Glomerular visceral epithelial cell (primary cell): ENCODE results near the gene ZNF862.
"Not testable (repeated sequence)": the region's sequence is repeated elsewhere in the genome, so short reads cannot be mapped to it uniquely, and the experiment has no call there.

Experiments used
- DNase-seq: peaks from one replicate; pipeline ENCODE4 v3.0.0-alpha.2; 2016; ENCODE audit errors: extremely low spot score

ZNF862 gene

GRCh38 chr7:149880638-149881311, 42.6 kb downstream of the ZNF862 start:
- DNase-seq: no peak

- no peak for DNase-seq
These were observed 43.4 kb downstream of the ZNF862 start for GRCh38 chr7:149881328-149882247.

DNA sequence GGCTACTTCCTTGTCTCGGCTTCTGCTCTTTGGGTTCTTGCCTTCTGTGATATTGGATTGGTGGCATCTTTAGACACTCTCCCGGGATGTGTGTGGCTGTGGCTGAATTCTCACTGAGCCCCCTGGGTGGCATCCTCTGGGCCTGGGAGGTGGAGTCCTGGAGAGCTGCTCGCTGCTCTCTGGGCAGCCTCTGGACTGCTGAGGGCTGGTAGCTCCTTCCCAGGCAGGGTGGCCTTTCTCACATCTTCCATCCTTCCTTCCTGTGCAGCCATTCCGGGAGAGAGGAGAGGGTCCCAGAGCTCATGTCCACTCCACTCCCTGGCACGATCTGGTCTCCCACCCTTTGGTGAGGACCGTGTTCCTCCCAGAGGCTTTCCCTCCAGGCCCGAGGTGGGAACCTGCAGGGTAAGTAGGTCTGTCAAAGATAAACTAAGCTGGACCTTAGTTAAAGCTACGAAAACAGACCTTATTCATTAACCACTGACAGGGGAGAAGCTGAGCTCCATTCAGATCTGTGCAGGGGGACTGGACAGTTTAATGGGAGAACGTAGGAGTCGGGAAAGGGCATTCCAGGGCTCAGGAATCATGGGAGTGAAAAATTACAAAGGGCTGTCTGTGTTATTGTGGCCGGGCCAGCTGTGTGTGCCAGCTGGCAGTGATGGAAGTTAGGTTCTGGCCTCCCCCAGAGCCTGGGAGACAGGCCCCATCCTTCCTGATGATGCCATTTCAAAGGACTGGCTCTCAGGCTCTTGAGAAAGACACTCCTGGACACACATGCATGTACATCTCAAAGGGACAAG, 44.3 kb downstream of the ZNF862 start:
- DNase-seq: no peak

- DNase-seq: no peak
These were observed 44.9 kb downstream of the ZNF862 start for GRCh38 chr7:149883048-149883438.

DNA sequence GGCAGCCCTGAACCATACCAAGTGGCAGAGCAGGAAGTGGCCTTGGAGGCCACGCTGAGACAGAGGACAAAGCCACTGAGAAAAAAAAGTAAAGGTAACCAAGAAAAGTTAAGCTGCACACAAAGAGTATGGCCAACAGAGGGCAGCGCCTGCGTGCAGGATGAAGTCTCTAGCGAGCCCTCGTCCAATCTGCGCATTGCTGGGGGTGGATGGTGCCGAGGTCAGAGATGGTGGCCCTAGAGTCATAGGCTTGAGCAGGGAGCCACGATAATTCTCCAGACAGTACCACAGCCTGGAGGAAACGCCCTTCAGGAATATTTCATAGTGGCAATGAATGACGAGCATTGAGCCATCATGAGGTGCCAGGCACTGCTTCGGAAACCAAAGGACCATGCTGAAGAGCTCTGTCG, 45.3 kb downstream of the ZNF862 start:
- peak; percentile 45 for DNase-seq

- DNase-seq: no peak
These were observed 45.8 kb downstream of the ZNF862 start for GRCh38 chr7:149884016-149884415.

DNA sequence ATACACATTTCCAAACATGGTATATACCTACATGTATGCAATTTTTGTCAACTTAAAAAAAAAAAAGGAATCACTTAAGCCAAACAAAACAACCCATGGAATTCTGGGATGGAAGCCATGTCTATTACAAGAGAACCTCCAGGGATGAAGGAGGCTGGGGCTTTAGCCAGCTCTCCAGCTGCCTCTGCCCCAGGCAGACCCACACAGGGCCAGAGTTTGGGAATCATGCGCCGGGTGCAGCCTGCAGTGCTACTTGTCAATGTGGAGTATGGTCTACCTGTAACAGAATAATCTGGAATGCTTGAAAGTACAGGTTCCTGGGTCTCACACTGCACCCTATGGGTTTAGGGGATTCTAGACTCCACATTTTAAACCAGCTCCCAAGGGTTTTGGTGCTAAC, 46.4 kb downstream of the ZNF862 start:
- DNase-seq: no peak

DNA sequence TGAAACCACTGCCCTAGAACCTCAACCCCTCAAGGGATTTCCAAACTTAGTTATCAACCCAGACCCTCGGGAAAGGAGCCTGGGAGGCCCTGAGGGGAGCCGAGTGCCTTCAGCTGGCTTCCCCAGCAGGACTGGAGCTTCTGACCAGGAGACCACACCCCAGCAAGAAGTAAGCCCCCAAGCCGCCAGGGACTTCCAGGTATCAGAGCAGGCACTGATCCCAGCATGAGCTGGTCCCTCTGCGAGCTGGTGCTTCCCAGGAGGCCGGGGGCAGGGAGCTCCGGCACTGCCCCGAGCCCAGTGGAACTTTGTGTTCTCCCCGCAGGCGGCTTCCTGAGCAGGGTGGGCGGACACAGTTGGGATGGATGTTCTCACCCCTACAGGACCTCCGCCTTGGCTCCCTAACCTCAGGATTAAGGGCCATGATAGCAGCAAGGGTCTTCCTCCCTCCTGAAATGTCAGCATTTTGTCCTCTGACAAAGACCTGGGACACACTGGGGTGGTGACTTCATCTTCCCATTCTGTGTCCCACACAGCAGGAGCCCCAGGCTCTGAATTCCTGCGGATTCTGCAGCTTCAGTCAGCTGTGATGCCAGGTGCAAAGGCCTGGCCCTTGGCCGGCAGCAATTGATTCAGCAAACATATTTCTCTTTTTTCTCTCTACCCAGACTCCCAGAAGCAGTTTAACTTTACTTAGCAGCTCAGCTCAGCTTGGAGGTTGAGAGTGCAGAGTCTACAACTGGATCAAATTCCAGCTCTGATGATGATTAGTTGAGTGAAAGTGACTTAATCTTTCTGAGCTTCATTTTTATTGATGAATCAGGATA, 47.2 kb downstream of the ZNF862 start:
- no peak for DNase-seq

- no peak for DNase-seq
These were observed 47.8 kb downstream of the ZNF862 start for GRCh38 chr7:149886018-149886415.

DNA sequence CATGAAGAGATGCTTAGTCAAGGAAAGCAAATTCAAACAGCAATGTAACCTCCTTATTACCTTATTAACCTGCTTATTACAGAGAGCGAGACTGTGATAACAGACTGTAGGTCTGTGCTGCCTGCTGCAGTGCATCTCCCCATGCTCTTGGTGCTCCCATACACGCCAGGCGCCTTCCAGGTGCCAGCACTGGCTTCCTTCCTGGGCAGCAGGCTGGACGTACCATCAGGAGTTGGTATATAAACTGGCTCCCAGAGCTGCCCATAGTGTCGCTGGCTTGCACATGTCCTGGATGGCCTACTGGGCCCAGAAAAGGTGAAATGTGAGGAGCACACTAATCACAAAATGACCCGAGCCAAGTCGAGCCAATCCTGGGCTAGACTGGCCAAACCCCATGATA, 49.1 kb downstream of the ZNF862 start:
- DNase-seq: no peak

DNA sequence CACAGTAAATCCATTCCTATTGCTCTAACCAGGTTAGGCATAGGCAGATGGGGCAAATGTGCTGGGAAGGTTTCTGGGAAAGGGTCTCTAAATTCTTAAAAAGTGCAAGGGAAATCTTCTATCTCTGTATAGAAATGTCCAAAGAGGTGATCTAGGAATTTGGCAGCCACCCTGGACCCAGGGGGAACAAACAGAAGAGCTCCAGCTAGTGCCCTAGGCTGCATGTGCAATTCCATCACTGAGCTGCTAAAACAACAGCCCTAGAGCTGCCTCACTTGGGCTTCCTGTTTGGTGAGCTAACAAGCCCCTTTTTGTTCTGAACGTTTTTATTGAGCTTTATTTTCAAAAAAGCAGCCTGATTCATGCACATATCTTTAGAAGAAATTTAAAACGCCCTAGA, 52.5 kb downstream of the ZNF862 start:
- not testable (repeated sequence) for DNase-seq

DNA sequence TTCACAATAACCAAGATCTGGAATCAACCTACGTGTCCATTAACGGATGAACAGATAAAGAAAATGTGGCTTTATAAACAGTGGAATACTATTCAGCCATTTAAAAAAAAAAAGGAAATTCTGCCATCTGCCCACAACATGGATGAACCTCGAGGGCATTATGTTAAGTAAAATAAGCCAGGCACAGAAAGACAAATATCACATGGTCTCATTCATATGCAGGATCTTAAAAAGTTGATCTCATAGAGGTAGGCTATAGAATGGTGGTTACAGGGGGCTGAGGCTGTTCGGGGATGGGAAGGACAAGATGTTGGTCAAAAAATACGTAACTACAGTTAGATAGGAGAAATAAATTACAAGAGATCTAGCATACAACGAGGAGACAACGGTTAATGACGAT, 56.8 kb downstream of the ZNF862 start:
- not testable (repeated sequence) for DNase-seq

- DNase-seq: not testable (repeated sequence)
These were observed 69.7 kb downstream of the ZNF862 start for GRCh38 chr7:149907776-149908376.

DNA sequence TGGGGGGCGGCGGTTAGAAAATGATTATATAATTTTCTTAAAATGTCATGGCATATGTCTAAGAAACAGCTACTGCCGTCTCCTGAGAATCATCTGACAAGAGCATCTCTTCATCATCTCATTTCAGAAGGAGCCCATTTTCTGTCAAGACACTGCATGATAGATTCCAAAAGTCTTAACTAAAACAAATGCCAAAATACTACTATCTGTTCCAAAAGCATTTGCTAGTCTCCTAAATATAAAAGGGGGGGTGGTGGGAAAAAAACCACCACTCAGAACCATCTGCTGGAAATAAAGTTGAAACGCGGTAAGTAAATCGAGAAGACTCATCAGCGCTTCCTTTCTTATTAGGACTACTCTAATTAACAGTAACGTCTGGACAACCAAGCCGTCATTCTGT, 72.0 kb downstream of the ZNF862 start:
- not testable (repeated sequence) for DNase-seq

DNA sequence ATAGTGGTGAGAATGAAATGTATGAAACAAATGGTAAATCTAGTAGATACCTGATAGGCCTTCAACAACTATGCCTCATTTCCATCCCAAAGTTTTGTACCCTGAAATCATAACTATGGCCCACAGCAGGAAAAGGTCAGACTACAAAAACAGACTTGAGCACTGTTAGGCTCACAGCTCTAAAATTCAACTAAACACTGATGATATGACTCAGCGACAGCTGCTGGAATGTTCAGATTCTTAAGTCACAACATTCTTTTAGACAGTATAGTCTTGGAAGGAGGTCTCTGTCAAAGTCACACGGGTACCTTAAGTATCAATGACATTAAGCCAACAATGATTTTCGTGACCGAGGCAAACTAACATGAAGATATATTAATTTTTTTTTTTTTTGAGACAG, 74.0 kb downstream of the ZNF862 start:
- not testable (repeated sequence) for DNase-seq
